IMR-90 (cell line): ENCODE data around the gene OR4N5. TPM values are rescaled to one million over a fixed set of nuclear protein-coding genes. Genes with fewer than 3 reads are reported as not detected.
"Not testable (repeated sequence)": the region's sequence is repeated elsewhere in the genome, so short reads cannot be mapped to it uniquely, and the experiment has no call there.

Source experiments
- ATAC-seq: fragments of 200-7000 bp; cut with Tn5 transposase; 2 replicates; pipeline ENCODE4 v1.9.1; 2020; ENCODE audit warnings: low read depth, mild to moderate bottlenecking, moderate library complexity
- BruUV-seq: library from RNA; stranded (reverse); fragments of 400-500 nt; replicated peaks from 2 replicates; lab custom pipeline; 2021; lab: Mats Ljungman, UMichigan
- CTCF ChIA-PET: fragments of 300-600 bp; formaldehyde crosslinking; extraction: SDS; loops from one replicate; lab custom pipeline; 2021; ENCODE audit warnings: antibody characterized with exemption; lab: Yijun Ruan, JAX
- POLR2A ChIA-PET: fragments of 300-600 bp; sonication (Branson Sonifier 250); formaldehyde crosslinking; loops from one replicate; lab custom pipeline; 2022; ENCODE audit warnings: antibody characterized with exemption; ENCODE audit not compliant: unreplicated experiment; lab: Charles Lee
- DNase-seq: peaks from one replicate; pipeline ENCODE4 v3.0.0; 2013
- H2AFZ ChIP-seq: replicated peaks from 2 replicates; pipeline ENCODE3; 2013; ENCODE audit warnings: low read length, mild to moderate bottlenecking; ENCODE audit not compliant: poor library complexity
- H2AK5ac ChIP-seq: 2 replicates; pipeline ENCODE4 v1.6.1; 2013; ENCODE audit warnings: low read depth, low read length, inconsistent platforms
- H2AK9ac ChIP-seq: replicated peaks from 2 replicates; pipeline ENCODE3; 2013; ENCODE audit warnings: mild to moderate bottlenecking, low read depth, low read length, moderate library complexity; ENCODE audit not compliant: poor library complexity
- H2BK120ac ChIP-seq: 2 replicates; pipeline ENCODE4 v1.6.1; 2013; ENCODE audit warnings: low read depth, low read length, inconsistent platforms
- H2BK15ac ChIP-seq: 3 replicates; pipeline ENCODE4 v1.6.1; 2013; ENCODE audit warnings: low read depth, low read length, inconsistent platforms
- H2BK20ac ChIP-seq: 2 replicates; pipeline ENCODE4 v1.6.1; 2013; ENCODE audit warnings: low read depth, mild to moderate bottlenecking, inconsistent platforms, low read length, moderate library complexity
- H2BK5ac ChIP-seq: 2 replicates; pipeline ENCODE4 v1.6.1; 2013; ENCODE audit warnings: mild to moderate bottlenecking, low read depth, low read length, inconsistent platforms; ENCODE audit not compliant: poor library complexity, severe bottlenecking
- H3K14ac ChIP-seq: replicated peaks from 2 replicates; pipeline ENCODE4 v1.6.1; 2013; ENCODE audit warnings: low read depth, low read length, inconsistent platforms
- H3K18ac ChIP-seq: 2 replicates; pipeline ENCODE4 v1.6.1; 2013; ENCODE audit warnings: low read depth, low read length, control low read depth
- H3K23ac ChIP-seq: 2 replicates; pipeline ENCODE4 v1.6.1; 2013; ENCODE audit warnings: low read depth, low read length, inconsistent platforms
- H3K27ac ChIP-seq: 2 replicates; pipeline ENCODE4 v1.5.1; 2013; ENCODE audit warnings: mild to moderate bottlenecking, control low read depth, low read length; ENCODE audit not compliant: insufficient read depth
- H3K27me3 ChIP-seq: 2 replicates; pipeline ENCODE4 v1.6.1; 2013; ENCODE audit warnings: low read length; ENCODE audit not compliant: control insufficient read depth, insufficient read depth
- H3K36me3 ChIP-seq: 2 replicates; pipeline ENCODE4 v1.6.1; 2013; ENCODE audit warnings: low read length, mixed read lengths; ENCODE audit not compliant: control insufficient read depth, insufficient read depth
- H3K4ac ChIP-seq: 2 replicates; pipeline ENCODE4 v1.6.1; 2013; ENCODE audit warnings: low read depth, low read length, inconsistent platforms
- H3K4me1 ChIP-seq: 2 replicates; pipeline ENCODE4 v1.6.1; 2013; ENCODE audit warnings: low read length, mixed read lengths; ENCODE audit not compliant: control insufficient read depth, insufficient read depth
- H3K4me2 ChIP-seq: 2 replicates; pipeline ENCODE4 v1.6.1; 2013; ENCODE audit warnings: low read depth, mild to moderate bottlenecking, control low read depth, low read length, moderate library complexity
- H3K4me3 ChIP-seq: 2 replicates; pipeline ENCODE4 v1.5.1; 2013; ENCODE audit warnings: low read depth, mild to moderate bottlenecking, control low read depth, low read length, moderate library complexity; ENCODE audit not compliant: insufficient read depth
- H3K56ac ChIP-seq: 2 replicates; pipeline ENCODE4 v1.6.1; 2013; ENCODE audit warnings: low read length, inconsistent platforms; ENCODE audit not compliant: insufficient read depth; ENCODE audit errors: extremely low read depth
- H3K79me1 ChIP-seq, 2 experiments: 2 replicates each; pipeline ENCODE4 v1.6.1; 2013; ENCODE audit warnings: low read length in 2 of 2, inconsistent platforms in 1 of 2, low read depth in 1 of 2
- H3K9ac ChIP-seq: 2 replicates; pipeline ENCODE4 v1.6.1; 2013; ENCODE audit warnings: low read depth, low read length, control low read depth
- H3K9me1 ChIP-seq: 2 replicates; pipeline ENCODE4 v1.6.1; 2013; ENCODE audit warnings: low read length, inconsistent platforms; ENCODE audit not compliant: insufficient read depth
- H3K9me3 ChIP-seq: 2 replicates; pipeline ENCODE4 v1.6.1; 2013; ENCODE audit warnings: low read length; ENCODE audit not compliant: control insufficient read depth, insufficient read depth
- H4K20me1 ChIP-seq: 2 replicates; pipeline ENCODE4 v1.6.1; 2013; ENCODE audit warnings: low read length, inconsistent platforms; ENCODE audit not compliant: insufficient read depth
- H4K5ac ChIP-seq: 2 replicates; pipeline ENCODE4 v1.6.1; 2013; ENCODE audit warnings: mild to moderate bottlenecking, low read depth, low read length, control low read depth
- H4K8ac ChIP-seq, 2 experiments: 2 replicates each; pipeline ENCODE4 v1.6.1; 2013; ENCODE audit warnings: low read depth in 2 of 2, low read length in 2 of 2, control low read depth in 1 of 2, inconsistent platforms in 1 of 2
- H4K91ac ChIP-seq: 2 replicates; pipeline ENCODE4 v1.6.1; 2013; ENCODE audit warnings: low read depth, low read length, inconsistent platforms; ENCODE audit not compliant: insufficient read depth
- dilution Hi-C: fragments of 300-500 bp; cut with HindIII; formaldehyde crosslinking; loops from one replicate; pipeline ENCODE4 v1.14.3; 2018; ENCODE audit warnings: low sequenced_read_pairs; ENCODE audit not compliant: unreplicated experiment
- in situ Hi-C: fragments of 300-500 bp; cut with MboI; formaldehyde crosslinking; loops from 3 replicates; pipeline ENCODE4 v1.14.3; 2019; ENCODE audit warnings: low sequenced_read_pairs, inconsistent platforms, mixed read lengths
- intact Hi-C: fragments of 100-400 bp; cut with micrococcal nuclease; formaldehyde crosslinking; loops from 2 replicates; pipeline ENCODE4 v1.10.0; 2022
- polyA plus RNA-seq, 3 experiments: library from polyadenylated mRNA; depleted of rRNA; stranded (reverse); fragments of >200 nt; gene quantifications; 2 replicates each; pipeline ENCODE4 v1.2.3, GENCODE V29; 2012; ENCODE audit warnings: low replicate concordance in 1 of 3
- total RNA-seq: library from RNA; depleted of rRNA; stranded (reverse); fragments of >200 nt; gene quantifications from 2 replicates; pipeline ENCODE4 v1.2.3, GENCODE V29; 2012

OR4N5 gene
- total and polyA plus RNA-seq, 2 of the 4 experiments (the other 2 are of a cell fraction): not detected

- H3K4me2 ChIP-seq, H3K56ac ChIP-seq, H2BK20ac ChIP-seq, H3K27me3 ChIP-seq, H2BK120ac ChIP-seq, intact Hi-C loops, H3K79me1 ChIP-seq, H2AFZ ChIP-seq, H2BK15ac ChIP-seq, H3K23ac ChIP-seq, H2BK5ac ChIP-seq, dilution Hi-C loops, H3K4me3 ChIP-seq, H3K4ac ChIP-seq, H3K9ac ChIP-seq, H2AK9ac ChIP-seq, H4K91ac ChIP-seq, H3K27ac ChIP-seq, ATAC-seq, H3K36me3 ChIP-seq, DNase-seq, H3K4me1 ChIP-seq, H4K5ac ChIP-seq, H3K18ac ChIP-seq, H4K20me1 ChIP-seq, H4K8ac ChIP-seq, BruUV-seq, H3K14ac ChIP-seq, CTCF ChIA-PET, POLR2A ChIA-PET, in situ Hi-C loops, H3K9me1 ChIP-seq, H2AK5ac ChIP-seq: not testable (repeated sequence)
- H3K9me3 ChIP-seq: peaks cover 10% of the 10 kb centered on the region
Observed at GRCh38 chr14:20169852-20170251, 31.2 kb downstream of the OR4N5 start.

DNA sequence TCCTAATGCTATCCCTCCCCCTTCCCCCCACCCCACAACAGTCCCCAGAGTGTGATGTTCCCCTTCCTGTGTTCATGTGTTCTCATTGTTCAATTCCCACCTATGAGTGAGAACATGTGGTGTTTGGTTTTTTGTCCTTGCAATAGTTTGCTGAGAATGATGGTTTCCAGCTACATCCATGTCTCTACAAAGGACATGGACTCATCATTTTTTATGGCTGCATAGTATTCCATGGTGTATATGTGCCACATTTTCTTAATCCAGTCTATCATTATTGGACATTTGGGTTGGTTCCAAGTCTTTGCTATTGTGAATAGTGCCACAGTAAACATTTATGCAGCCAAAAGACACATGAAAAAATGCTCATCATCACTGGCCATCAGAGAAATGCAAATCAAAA is 35.6 kb downstream of the OR4N5 start:
- H3K79me1 ChIP-seq, POLR2A ChIA-PET, in situ Hi-C loops, H3K4me1 ChIP-seq, H3K4me3 ChIP-seq, BruUV-seq, H2BK120ac ChIP-seq, H4K20me1 ChIP-seq, H2BK15ac ChIP-seq, H4K91ac ChIP-seq, H2BK5ac ChIP-seq, H3K27ac ChIP-seq, H4K8ac ChIP-seq, CTCF ChIA-PET, H3K9me1 ChIP-seq, H2BK20ac ChIP-seq, H3K4me2 ChIP-seq, H3K23ac ChIP-seq, H3K4ac ChIP-seq, H2AK5ac ChIP-seq, H3K14ac ChIP-seq, H4K5ac ChIP-seq, dilution Hi-C loops, H3K36me3 ChIP-seq, H3K27me3 ChIP-seq, DNase-seq, intact Hi-C loops, H2AFZ ChIP-seq, ATAC-seq, H3K18ac ChIP-seq, H2AK9ac ChIP-seq, H3K9ac ChIP-seq, H3K56ac ChIP-seq, H3K9me3 ChIP-seq: not testable (repeated sequence)
